Mesendoderm (in vitro differentiated cells): ENCODE measurements around the gene ADCY7.

Experiments
- DNase-seq: peaks from one replicate; pipeline ENCODE4 v3.0.0; 2013
- H2AK5ac ChIP-seq: 2 replicates; pipeline ENCODE4 v1.6.1; 2013; ENCODE audit warnings: low read length, inconsistent platforms
- H2BK120ac ChIP-seq: 2 replicates; pipeline ENCODE4 v1.6.1; 2013; ENCODE audit warnings: low read depth, mild to moderate bottlenecking, low read length, moderate library complexity, mixed read lengths
- H2BK15ac ChIP-seq: replicated peaks from 2 replicates; pipeline ENCODE4 v1.6.1; 2013; ENCODE audit warnings: low read depth, mild to moderate bottlenecking, moderate library complexity
- H2BK5ac ChIP-seq: 2 replicates; pipeline ENCODE4 v1.6.1; 2013; ENCODE audit warnings: low read length, inconsistent platforms
- H3K18ac ChIP-seq: 2 replicates; pipeline ENCODE4 v1.6.1; 2013; ENCODE audit warnings: mild to moderate bottlenecking, low read length, mixed read lengths
- H3K23ac ChIP-seq: one replicate; pipeline ENCODE4 v1.6.1; 2013; ENCODE audit warnings: low read length
- H3K27ac ChIP-seq: 2 replicates; pipeline ENCODE4 v1.5.1; 2013; ENCODE audit warnings: low read depth, mild to moderate bottlenecking, inconsistent platforms, low read length, moderate library complexity
- H3K27me3 ChIP-seq: 2 replicates; pipeline ENCODE4 v1.6.1; 2013; ENCODE audit warnings: low read length, control low read depth, mild to moderate bottlenecking, inconsistent platforms; ENCODE audit not compliant: insufficient read depth, poor library complexity
- H3K36me3 ChIP-seq: 2 replicates; pipeline ENCODE4 v1.6.1; 2013; ENCODE audit warnings: low read length, inconsistent platforms; ENCODE audit not compliant: control insufficient read depth, insufficient read depth
- H3K4ac ChIP-seq: one replicate; pipeline ENCODE4 v1.6.1; 2013; ENCODE audit warnings: low read depth, mild to moderate bottlenecking, low read length, moderate library complexity
- H3K4me1 ChIP-seq: 2 replicates; pipeline ENCODE4 v1.6.1; 2013; ENCODE audit warnings: low read depth, low read length, inconsistent platforms; ENCODE audit not compliant: control insufficient read depth
- H3K4me2 ChIP-seq: 2 replicates; pipeline ENCODE4 v1.6.1; 2013; ENCODE audit warnings: low read length
- H3K4me3 ChIP-seq: 2 replicates; pipeline ENCODE4 v1.5.1; 2013; ENCODE audit warnings: mild to moderate bottlenecking, low read length
- H3K56ac ChIP-seq: one replicate; pipeline ENCODE4 v1.6.1; 2013; ENCODE audit warnings: low read length
- H3K79me1 ChIP-seq: 2 replicates; pipeline ENCODE4 v1.6.1; 2013; ENCODE audit warnings: low read length, inconsistent platforms
- H3K79me2 ChIP-seq: 2 replicates; pipeline ENCODE4 v1.6.1; 2013; ENCODE audit warnings: mild to moderate bottlenecking, low read length; ENCODE audit not compliant: control insufficient read depth, insufficient read depth
- H3K9ac ChIP-seq: 2 replicates; pipeline ENCODE4 v1.6.1; 2013; ENCODE audit warnings: low read length, inconsistent platforms
- H4K5ac ChIP-seq: one replicate; pipeline ENCODE4 v1.6.1; 2013; ENCODE audit warnings: low read length
- H4K8ac ChIP-seq: one replicate; pipeline ENCODE4 v1.6.1; 2013; ENCODE audit warnings: low read depth, mild to moderate bottlenecking, control low read depth, low read length, moderate library complexity
- WGBS: extraction: QIAGEN DNeasy Blood & Tissue Kit; methylation state at CpG from one replicate; pipeline ENCODE4 v1.1.7; 2013; ENCODE audit warnings: low lambda C conversion rate, missing lambda C conversion rate; ENCODE audit not compliant: insufficient coverage; ENCODE audit errors: extremely low coverage; 5-methylcytosine and 5-hydroxymethylcytosine counted together

The ADCY7 gene

GRCh38 chr16:50301626-50302471 is 35.5 kb downstream of the ADCY7 start:
- DNase-seq, result no peak
- no peaks in the 10 kb centered on the region for H3K36me3 ChIP-seq
- no peak overlapping the region for H3K27ac ChIP-seq
- H3K4ac ChIP-seq, result no peak overlapping the region
- no peak overlapping the region for H4K8ac ChIP-seq
- no peak overlapping the region for H3K18ac ChIP-seq
- H2BK5ac ChIP-seq, result no peak overlapping the region
- H3K79me1 ChIP-seq, result no peaks in the 10 kb centered on the region
- no peaks in the 10 kb centered on the region for H3K4me1 ChIP-seq
- no peak overlapping the region for H3K56ac ChIP-seq
- no peaks in the 10 kb centered on the region for H3K27me3 ChIP-seq
- no CpG with 5 or more reads among the region's 21 CpGs for WGBS
- no peaks in the 10 kb centered on the region for H3K79me2 ChIP-seq
- no peak overlapping the region for H2BK120ac ChIP-seq
- no peak overlapping the region for H3K4me2 ChIP-seq
- no peak overlapping the region for H3K4me3 ChIP-seq
- no peak overlapping the region for H4K5ac ChIP-seq
- no peak overlapping the region for H3K23ac ChIP-seq
- H3K9ac ChIP-seq, result no peak overlapping the region
- no peak overlapping the region for H2AK5ac ChIP-seq
- H2BK15ac ChIP-seq, result no peak overlapping the region

- H2AK5ac ChIP-seq, result no peak overlapping the region
- H3K79me2 ChIP-seq, result no peaks in the 10 kb centered on the region
- no peak overlapping the region for H3K23ac ChIP-seq
- no peak for DNase-seq
- H4K5ac ChIP-seq, result no peak overlapping the region
- no CpG with 5 or more reads among the region's 15 CpGs for WGBS
- no peak overlapping the region for H3K56ac ChIP-seq
- no peaks in the 10 kb centered on the region for H3K79me1 ChIP-seq
- H2BK120ac ChIP-seq, result no peak overlapping the region
- no peak overlapping the region for H2BK15ac ChIP-seq
- H3K18ac ChIP-seq, result no peak overlapping the region
- H4K8ac ChIP-seq, result no peak overlapping the region
- H3K36me3 ChIP-seq, result no peaks in the 10 kb centered on the region
- no peaks in the 10 kb centered on the region for H3K4me1 ChIP-seq
- H2BK5ac ChIP-seq, result no peak overlapping the region
- no peaks in the 10 kb centered on the region for H3K27me3 ChIP-seq
- H3K4me2 ChIP-seq, result no peak overlapping the region
- H3K4ac ChIP-seq, result no peak overlapping the region
- H3K9ac ChIP-seq, result no peak overlapping the region
- H3K27ac ChIP-seq, result no peak overlapping the region
- H3K4me3 ChIP-seq, result no peak overlapping the region
Observed at GRCh38 chr16:50302472-50303005, 36.2 kb downstream of the ADCY7 start.

- Histone ChIP-seq H2AK5ac (no peak overlapping the region), H3K36me3 (no peaks in the 10 kb centered on the region), H3K18ac (no peak overlapping the region), H4K5ac (no peak overlapping the region), H3K4me3 (no peak overlapping the region), H3K27me3 (no peaks in the 10 kb centered on the region), H3K79me1 (no peaks in the 10 kb centered on the region), H3K23ac (no peak overlapping the region), H3K56ac (no peak overlapping the region), H3K4ac (no peak overlapping the region), H3K27ac (no peak overlapping the region), H3K79me2 (no peaks in the 10 kb centered on the region), H2BK15ac (no peak overlapping the region), H3K9ac (no peak overlapping the region), H3K4me2 (no peak overlapping the region), H2BK120ac (no peak overlapping the region), H2BK5ac (no peak overlapping the region), H3K4me1 (no peaks in the 10 kb centered on the region), H4K8ac (no peak overlapping the region)
- WGBS, result no CpG with 5 or more reads among the region's 11 CpGs
- DNase-seq, result no peak
Observed at GRCh38 chr16:50303041-50303604, 36.8 kb downstream of the ADCY7 start.

- Histone ChIP-seq H2BK15ac (no peak overlapping the region), H3K4me3 (no peak overlapping the region)
Observed at GRCh38 chr16:50303605-50304466, 37.5 kb downstream of the ADCY7 start.

GRCh38 chr16:50304467-50305440 is 38.4 kb downstream of the ADCY7 start:
- Histone ChIP-seq H3K4me1 (no peaks in the 10 kb centered on the region), H3K56ac (no peak overlapping the region), H3K79me1 (no peaks in the 10 kb centered on the region), H3K36me3 (no peaks in the 10 kb centered on the region), H3K27ac (no peak overlapping the region), H2BK5ac (no peak overlapping the region), H3K4me2 (no peak overlapping the region), H3K9ac (no peak overlapping the region), H3K79me2 (no peaks in the 10 kb centered on the region), H3K27me3 (no peaks in the 10 kb centered on the region), H3K4me3 (no peak overlapping the region), H4K5ac (no peak overlapping the region), H2AK5ac (no peak overlapping the region), H3K4ac (no peak overlapping the region), H4K8ac (no peak overlapping the region), H2BK15ac (no peak overlapping the region), H3K23ac (no peak overlapping the region), H3K18ac (no peak overlapping the region), H2BK120ac (no peak overlapping the region)
- no CpG with 5 or more reads among the region's 25 CpGs for WGBS
- DNase-seq, result no peak

More at GRCh38 chr16:50303605-50304466, 37.5 kb downstream of the ADCY7 start:
- Histone ChIP-seq H3K79me1 (no peaks in the 10 kb centered on the region), H3K27ac (no peak overlapping the region), H3K56ac (no peak overlapping the region), H3K23ac (no peak overlapping the region), H3K4me1 (no peaks in the 10 kb centered on the region), H2BK5ac (no peak overlapping the region), H2BK120ac (no peak overlapping the region), H3K79me2 (no peaks in the 10 kb centered on the region), H4K5ac (no peak overlapping the region), H4K8ac (no peak overlapping the region), H3K9ac (no peak overlapping the region), H3K27me3 (no peaks in the 10 kb centered on the region), H3K36me3 (no peaks in the 10 kb centered on the region), H3K4me2 (no peak overlapping the region), H3K4ac (no peak overlapping the region), H3K18ac (no peak overlapping the region), H2AK5ac (no peak overlapping the region)
- DNase-seq, result no peak
- no CpG with 5 or more reads among the region's 33 CpGs for WGBS
